Measurements from ENCODE around the gene MAP4.

MAP4 gene

DNA sequence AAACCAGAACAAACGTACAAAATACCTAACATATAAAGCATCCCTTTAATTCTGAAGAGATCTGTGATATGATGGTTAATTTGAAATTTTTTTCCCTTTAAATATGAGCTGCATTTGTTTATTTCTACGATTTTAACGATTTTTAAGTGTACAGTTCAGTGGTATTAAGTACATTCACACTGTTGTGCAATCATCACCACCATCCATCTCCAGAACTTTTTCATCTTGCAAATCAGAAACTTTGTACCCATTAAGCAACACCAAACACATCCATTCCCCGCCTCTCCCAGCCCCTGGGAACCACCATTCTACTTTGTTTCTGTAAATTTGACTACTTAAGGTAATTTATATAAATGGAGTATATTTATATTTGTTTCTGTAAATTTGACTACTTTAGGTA, 51.5 kb downstream of the MAP4 start:
- DNase-seq (ENCODE audit: low spot score) = no peak

DNA sequence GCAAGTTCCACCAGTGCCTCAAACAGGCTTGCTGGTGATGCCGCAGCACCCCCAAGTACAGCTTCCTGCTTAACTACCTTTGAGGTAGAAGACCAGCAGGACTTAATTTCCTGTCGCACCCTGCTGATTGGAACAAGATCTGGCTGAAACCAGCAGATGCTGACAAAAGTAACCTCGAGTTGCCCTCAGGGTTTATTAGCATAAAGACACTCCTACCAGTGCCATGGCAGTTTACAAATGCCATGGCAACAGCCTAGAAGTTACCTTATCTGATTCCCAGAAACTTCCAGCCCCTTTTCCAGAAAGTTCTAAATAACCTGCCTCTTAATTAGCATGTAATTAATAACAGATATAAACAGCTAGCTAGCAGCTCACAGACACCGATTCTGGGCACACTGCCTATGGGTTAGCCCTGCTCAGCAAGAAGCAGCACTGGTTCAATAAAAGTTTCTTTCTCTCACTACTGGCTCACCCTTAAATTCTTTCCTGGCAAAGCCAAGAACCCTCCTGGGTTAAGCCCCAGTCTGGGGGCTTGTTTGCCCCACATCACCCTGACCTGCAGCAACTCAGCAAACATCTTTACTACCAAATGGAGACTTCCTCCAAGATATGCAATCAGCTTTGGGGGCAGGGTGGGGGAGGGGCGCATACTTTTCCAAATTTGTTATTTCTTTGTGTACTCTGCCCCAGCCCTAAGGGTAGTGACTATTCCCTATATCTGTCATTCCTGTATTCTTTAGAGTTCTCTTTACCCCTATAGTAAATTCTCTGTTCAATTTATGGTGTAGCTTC, 54.2 kb downstream of the MAP4 start:
- DNase-seq (ENCODE audit: low spot score) = no peak

DNA sequence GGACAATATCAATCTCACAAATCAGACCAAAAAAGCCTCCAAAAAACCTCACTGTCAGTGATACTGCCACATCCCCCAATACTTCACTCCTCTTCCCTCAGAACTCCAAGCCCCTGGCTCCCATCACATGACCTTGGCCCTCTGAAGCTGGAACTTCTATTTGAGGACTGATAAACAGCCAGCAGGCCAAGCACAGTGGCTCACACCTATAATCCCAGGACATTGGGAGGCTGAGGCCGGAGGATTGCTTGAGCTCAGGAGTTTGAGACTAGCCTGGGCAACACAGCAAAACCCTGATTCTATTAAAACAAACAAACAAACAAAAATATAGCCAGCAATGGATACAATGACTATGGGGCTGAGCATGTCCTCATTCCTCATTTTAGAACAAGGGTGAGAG, 55.2 kb downstream of the MAP4 start:
- DNase-seq (ENCODE audit: low spot score) = no peak

DNA sequence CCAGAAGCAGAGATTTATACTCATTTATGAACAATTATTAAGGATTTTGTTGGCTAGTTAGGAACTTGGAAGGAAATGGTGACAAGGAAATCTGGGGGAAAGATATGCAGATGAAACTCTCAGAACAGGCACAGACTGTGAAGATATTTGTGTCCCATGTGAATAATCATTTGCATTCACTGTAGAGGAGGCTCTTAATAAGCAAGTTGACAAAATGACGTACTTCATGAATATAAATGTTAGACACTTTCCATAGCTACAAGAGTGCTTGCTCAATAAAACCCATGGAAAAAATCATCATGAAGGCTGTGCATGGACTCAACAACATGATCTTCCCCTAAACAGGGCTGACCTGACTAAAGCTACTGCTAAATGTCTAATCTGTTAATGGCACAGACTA, 59.7 kb downstream of the MAP4 start:
- no peak for DNase-seq (ENCODE audit: low spot score)

DNA sequence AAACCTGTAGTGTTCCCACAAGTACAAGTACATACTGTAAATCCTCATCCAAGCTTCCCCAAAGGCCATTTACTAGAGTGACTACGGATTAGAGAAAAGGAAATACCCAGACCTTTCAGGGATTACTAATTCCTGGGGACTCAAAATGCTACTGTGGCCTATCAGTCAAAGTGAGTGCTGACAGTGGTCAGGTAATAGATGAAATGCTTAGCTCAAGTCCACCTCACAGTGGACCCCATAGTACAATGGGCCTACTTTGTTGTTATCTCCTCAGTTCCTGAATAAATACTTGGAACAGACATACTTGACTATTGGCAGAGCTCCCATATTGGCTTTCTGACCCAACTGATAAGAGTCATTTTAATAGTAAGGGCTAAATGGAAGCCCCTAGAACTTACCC, 61.6 kb downstream of the MAP4 start:
- DNase-seq (ENCODE audit: low spot score) = no peak

DNA sequence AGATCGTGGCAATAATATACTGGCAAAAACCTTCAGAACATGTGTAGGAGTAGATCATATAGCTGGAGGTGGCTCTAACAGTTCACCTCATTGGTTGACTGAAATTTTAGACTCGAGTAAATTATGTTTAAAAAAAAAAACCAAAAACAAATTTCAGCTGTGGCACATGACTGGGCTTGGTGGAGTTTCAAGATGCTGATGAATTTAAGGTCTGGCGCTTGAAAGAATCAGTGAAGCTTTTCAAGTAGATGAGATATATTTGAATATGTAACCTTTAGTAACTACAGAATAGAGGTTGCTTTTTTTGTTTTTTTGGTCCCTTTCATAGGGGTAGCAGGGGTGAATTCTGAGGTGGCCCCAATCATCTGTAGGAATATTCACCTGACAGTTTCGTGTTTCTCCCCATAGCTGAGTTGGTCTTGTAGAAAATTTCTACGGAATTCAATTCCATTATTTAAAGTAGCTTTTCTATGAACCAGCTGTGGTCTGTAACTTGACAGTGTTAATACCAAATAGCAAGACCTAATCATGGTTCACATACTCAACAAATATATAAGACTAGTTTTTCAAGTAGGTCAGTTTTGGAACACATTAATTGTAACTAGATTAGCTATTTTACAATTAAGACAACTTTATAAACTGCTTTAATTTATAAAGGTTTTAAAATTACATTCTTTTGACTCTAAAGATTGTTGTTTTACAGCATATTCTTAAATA, 65.6 kb downstream of the MAP4 start:
- DNase-seq (ENCODE audit: low spot score) = no peak

DNA sequence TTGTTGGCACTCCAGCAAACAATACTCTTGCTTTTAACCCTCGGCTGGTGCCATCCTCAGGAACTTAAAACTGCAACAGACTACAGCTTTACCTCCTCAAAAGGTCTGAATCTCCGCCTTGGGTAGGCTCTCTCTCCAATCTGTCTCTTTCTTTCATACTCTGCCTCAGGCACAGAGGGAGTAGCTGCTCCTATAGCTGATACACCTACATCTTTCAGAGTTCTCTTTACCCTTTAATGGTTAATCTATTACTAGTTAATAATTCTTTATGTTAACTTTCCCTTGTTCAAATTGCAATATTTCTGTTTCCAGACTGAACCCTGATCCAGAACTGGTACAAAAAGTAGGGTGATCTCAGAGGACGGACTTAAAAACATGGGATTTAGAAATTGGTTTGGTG, 66.2 kb downstream of the MAP4 start:
- DNase-seq (ENCODE audit: low spot score) = no peak

DNA sequence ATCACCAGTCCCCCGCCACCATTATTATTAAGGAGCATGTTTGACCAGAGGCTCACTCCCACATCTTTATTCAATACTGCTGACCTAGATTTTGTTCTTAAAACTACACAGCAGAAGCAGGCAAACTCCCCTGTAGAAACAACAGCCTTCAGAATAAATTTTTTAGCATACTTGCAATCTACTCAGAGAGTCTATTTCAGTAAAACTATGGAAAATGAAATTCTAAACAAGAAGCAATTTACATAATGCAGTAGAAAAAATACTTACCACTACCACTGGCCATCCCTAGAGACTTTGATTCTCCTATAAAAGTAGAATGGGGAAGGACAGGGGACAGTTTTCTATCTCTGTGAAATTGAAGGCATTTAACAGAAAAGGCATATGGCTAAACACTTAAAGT, 76.0 kb downstream of the MAP4 start:
- no peak for DNase-seq (ENCODE audit: low spot score)

DNA sequence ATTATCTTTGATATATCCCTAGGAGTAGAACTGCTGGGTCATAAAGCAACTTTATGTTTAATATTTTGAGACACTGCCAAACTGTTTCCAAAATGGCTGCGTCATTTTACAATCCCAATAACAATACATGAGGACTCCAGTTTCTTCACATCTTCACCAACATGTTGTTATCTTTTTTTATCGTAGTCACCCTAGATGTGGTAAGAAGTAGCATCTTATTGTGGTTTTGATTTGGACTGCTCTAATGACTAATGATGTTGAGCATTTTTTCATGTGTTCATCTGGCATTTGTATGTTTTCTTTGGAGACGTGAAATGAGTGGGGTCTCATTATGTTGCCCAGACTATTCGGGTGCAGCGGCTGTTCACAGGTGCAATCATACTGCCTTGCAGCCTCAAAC, 83.8 kb downstream of the MAP4 start:
- no peak for DNase-seq (ENCODE audit: low spot score)

DNA sequence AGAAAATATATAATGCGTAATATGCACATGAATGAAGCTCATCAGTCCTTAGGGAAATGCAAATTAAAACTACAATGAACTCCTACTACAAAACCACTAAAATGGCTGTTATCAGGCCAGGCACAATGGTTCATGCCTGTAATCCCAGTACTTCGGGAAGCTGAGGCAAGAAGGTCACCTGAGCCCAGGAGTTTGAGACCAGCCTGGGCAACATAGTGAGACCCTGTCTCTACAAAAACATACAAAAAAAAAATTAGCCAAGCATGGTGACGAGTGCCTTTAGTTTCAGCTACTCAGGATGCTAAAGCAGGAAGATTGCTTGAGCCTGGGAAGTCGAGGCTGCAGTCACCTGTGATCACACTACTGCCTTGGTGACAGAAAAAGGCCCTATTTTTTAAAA, 85.2 kb downstream of the MAP4 start:
- no peak for DNase-seq (ENCODE audit: low spot score)

DNA sequence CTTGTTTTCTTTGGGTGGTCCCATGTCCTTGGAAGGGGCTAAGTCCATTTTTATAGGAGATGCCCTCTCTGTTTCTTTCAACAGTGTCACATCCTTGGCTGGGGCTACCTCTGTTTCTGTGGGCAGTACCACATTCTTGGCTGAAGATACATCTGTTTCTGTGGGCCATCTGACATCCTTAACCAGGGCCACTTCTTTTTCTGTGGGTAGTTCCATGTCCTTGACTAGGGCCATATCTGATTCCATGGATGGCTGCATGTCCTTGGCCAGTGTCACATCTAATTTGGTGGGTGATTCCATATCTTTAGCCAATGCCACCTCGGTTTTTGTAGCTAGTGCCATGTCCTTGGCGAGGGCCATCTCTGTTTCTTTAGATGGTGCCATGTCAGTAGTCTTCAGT, 99.5 kb downstream of the MAP4 start:
- no peak for DNase-seq (ENCODE audit: low spot score)

DNA sequence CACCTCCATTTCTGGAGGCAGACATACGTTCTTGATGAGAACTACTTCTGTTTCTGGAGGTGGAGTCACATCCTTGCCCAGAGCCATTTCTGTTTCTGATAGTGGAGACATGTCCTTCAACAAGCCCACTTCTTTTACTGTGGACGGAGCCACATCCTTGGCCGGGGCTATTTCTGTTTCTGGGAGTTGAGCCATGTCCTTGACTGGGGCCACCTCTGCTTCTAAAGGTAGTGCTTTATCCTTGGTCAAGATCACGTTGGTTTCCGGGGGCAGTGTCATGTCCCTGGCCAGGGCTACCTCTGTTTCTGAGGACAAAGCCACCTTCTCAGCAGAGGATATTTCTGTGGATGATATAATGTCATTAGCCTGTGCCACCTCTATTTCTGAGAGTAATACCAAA, 100.0 kb downstream of the MAP4 start:
- DNase-seq (ENCODE audit: low spot score) = no peak

DNA sequence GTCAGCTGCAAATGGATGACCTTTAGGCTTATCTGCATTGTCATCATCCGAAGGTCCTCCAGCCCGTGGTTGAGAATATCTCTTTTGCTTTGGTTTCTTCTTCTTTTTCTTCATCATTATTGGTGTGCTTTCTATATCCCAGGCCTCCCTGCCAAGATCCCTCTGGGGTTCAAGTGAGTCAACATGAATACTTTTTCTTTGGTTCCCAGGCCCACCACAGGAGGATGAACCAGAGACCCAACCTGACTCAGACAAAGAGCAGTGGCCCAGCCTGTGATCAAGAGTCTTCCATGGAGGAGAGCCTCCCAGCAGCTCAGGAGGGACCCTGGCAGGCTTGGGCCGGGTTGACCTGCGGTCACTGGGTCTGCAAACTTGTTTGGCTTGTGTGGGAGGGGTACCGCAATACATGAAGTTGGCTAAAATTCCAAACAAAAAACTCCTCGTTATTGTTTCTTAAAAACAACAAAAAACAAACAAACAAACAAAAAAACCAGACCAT, 104.2 kb downstream of the MAP4 start:
- no peak for DNase-seq (ENCODE audit: low spot score)

DNA sequence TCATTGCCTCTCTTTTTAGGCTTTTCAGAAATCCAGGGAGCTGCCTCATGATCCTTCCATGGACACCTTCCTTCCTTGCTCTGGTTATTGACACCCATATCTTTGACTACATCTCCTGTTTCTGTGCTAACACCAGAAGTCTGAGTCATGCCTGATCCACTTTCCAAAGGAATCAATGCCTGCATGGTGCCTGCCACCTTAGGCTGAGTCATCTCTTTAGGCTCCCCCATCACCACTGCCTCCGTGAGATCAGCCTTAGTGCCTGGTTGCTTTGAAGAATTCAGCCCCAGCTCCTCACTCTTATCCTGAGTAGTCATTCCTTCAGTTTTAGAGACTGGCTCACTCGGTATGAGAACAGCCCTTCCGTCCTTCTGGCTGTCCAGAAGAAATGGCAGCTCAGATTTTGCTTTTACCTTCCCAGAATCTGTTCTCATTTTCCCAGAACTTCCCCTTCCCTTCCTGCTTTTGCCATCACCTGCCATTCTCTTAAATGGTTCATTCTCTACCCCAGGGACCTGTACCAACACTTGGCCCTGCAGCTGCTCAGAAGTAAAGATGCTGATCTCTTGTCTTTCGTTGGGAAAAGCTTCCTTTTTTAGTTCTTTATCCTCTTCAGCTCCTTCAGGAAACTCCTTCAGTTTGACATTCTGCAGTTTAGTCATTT, 105.3 kb downstream of the MAP4 start:
- DNase-seq (ENCODE audit: low spot score) = peak; percentile 75

DNA sequence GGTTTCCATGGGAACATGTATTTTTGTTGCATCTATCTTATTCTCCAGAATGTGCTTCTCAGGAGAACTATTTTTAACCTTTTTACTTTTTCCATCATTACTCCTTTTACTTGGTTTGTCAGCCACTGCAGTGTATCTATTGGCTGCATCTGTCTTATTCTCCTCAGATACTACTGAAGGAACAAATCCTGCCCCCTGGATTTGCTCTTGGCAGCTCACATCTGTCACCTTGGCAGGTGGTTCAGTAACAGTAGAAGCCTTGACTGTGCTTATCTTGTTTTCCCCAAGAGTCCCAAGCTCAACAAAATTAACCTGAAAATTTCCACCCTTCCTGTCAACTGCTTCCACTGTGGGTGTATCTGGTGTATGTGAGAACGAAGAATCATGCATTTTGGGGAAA, 106.0 kb downstream of the MAP4 start:
- no peak for DNase-seq (ENCODE audit: low spot score)

DNA sequence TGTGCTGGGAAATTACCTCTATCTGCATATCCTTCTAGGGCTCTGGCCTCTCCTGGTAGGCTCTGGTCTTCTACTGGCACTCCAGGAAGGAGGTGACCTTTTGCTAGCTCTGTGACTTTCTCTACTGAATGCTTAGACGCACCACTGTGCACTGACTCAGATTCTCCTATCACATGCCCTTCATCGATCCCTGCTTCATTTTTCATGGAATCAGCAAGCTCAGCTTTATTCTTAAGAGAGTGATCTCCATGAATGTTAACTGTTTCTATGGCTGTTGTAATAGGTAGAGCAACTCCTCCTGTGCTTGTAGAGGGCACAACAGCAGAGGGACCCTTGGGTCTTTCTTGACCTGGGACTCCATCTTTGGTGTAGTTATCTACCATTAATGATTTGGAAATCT, 106.6 kb downstream of the MAP4 start:
- no peak for DNase-seq (ENCODE audit: low spot score)

DNA sequence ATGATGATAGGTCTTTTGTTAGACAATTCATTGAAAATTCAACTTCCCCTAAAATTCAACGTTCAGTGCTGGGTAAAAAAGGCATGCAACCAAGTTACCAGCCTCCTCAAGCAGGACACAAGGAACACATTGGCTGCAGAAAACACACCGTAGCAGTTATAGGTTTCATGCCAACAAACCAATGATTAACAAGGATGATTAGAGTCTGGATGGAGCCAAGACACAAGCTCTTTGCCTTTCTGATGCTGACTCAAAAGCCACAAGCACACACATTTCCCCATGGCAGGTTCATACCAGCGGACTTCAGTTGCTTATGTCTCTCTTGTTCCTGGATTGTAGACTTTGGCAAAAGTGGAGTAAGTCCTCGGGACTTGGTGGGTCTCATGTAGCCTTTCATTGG, 107.5 kb downstream of the MAP4 start:
- no peak for DNase-seq (ENCODE audit: low spot score)

DNA sequence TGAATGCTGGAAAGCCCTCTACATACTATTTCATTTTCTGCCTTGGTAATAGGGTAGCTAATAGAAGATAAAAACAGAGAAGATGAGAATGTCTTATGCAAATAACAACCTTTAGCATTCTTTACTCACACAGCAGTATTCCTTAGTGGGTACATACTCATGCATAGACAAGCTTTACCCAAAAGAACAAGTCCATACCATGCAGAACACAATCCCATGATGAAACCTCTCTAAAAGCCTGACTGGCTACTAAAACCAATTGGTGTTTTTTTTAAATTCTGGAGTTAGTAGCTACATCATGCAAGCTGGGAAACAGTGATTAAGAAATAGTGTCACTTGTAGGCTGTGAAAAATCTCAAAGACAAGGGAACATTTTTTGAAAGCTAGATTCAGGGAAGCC, 108.4 kb downstream of the MAP4 start:
- no peak for DNase-seq (ENCODE audit: low spot score)

DNA sequence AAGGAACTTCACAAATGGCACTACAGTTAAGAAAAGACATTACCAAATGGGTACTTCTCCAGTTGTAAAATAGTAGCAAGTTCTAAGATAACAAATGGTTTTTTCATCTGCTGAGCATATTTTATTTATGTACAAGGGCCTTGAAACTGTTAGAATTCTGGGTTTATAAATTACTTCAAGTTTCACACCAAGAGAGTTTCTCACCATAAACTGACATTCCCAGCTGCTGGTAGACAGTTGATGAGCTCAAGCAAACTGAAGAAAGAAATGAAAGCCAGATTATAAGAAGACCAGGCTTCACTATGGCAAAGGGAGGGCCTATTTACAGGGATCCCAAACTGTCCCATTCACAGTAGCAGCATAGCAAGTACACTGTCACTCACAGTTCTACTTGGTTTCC, 113.5 kb downstream of the MAP4 start:
- no peak for DNase-seq (ENCODE audit: low spot score)

DNA sequence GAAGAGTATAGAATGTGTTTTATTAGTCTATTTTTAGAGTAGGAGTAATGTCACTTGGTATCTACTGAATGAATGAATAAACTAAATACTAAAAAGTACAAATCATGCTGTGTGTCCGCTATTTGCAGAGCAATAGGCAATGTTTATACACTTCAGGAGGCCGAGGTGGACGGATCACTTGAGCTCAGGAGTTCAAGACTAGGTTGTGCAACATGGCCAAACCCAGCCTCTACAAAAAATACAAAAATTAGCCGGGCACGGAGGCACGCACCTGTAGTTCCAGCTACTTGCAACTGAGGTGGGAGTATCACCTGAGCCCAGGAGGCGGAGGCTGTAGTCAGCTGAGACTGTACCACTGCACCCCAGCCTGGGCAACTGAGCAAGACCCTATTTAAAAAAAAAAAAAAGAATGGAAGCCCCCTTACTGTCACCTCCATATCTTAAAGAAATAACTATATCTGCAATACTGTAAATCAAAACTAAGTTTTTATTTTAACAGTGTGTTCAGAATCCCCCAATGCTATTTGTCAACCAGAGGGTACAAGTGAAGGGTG, 114.9 kb downstream of the MAP4 start:
- no peak for DNase-seq (ENCODE audit: low spot score)

DNA sequence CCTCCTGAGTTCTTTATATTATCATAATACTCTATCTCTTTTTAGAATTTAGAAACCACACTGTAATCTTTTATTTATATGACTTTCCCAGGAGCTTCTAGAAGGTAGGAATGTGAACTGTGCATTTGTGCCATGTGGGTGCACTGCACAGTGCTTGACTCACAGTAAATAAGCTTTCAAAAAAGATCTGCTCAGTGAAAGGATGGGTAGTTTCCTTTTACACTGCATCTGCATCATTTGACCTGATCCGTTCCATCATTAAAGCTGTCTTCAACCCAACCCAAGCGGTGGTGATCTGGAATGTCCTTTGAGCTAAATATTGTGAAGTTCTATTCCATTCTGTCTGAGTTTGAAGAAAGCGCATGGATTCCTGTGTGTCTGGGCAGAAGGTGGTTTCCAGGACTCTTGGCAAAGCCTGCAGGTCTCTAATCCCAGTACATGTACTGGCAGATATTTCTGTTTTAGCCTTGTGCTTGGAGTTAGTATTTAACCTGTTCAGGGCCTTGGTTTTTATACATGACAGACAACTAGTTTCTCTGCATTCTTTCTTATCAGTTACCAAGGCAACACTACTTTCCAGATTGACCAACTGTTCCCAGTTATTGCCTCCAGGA, 116.6 kb downstream of the MAP4 start:
- DNase-seq (ENCODE audit: low spot score) = no peak

DNA sequence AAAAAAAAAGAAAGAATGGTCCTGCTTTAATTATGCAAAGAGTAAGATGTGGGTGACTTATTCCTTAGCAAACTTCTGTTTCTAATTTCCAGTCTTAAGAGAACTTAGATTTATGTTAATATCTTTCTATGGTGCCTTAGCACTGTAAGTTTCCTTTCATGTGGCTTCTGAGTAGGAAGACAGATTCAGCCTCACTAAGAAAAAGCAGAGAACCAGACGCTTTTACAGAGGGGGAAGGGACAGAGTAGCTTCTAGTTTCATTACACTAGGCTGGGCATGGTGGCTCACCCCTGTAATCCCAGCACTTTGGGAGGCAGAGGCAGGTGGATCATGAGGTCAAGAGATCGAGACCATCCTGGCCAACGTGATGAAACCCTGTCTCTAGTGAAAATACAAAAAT, 118.3 kb downstream of the MAP4 start:
- DNase-seq (ENCODE audit: low spot score) = no peak
